Measurements from ENCODE around the gene IL1RAP.

DNA sequence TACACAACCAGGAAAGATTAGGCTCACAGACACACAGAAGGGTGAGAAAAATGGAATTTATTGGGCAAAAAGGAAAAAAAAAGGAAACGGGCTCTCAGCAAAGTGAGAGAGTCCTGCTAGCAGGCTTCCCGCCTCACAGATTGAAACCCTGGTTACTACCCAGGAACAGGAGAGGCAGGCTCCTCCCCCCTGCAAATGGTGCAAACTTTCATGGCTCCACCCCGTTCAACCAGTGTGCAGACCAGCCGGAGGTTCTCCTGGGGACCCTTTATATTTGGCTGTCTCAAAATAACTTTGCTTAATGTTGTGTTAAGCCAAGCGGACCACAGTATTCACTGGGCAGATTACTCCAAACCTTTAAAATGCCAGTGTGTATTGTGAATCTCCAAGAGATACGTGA, 40.3 kb downstream of the IL1RAP start:
- TF ChIP-seq, protein P1, sequence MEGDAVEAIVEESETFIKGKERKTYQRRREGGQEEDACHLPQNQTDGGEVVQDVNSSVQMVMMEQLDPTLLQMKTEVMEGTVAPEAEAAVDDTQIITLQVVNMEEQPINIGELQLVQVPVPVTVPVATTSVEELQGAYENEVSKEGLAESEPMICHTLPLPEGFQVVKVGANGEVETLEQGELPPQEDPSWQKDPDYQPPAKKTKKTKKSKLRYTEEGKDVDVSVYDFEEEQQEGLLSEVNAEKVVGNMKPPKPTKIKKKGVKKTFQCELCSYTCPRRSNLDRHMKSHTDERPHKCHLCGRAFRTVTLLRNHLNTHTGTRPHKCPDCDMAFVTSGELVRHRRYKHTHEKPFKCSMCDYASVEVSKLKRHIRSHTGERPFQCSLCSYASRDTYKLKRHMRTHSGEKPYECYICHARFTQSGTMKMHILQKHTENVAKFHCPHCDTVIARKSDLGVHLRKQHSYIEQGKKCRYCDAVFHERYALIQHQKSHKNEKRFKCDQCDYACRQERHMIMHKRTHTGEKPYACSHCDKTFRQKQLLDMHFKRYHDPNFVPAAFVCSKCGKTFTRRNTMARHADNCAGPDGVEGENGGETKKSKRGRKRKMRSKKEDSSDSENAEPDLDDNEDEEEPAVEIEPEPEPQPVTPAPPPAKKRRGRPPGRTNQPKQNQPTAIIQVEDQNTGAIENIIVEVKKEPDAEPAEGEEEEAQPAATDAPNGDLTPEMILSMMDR (IDR thresholded peaks at IDR 0.05), result no peak
- no peak for TF ChIP-seq POLR2A (IDR thresholded peaks at IDR 0.05)

Data from vagina (tissue), 2 donors.